SK-N-SH (cell line): ENCODE data around the gene TCF12. TPM values are rescaled to one million over a fixed set of nuclear protein-coding genes. Genes with fewer than 3 reads are reported as not detected.

ENCODE experiments used
- CTCF ChIA-PET: fragments of 300-600, 350-600 bp; formaldehyde crosslinking; extraction: SDS; loops from one replicate; lab custom pipeline; 2021; lab: Yijun Ruan, JAX
- POLR2A ChIA-PET: fragments of 350-600 bp; sonication (Branson Sonifier 250); formaldehyde crosslinking; extraction: SDS; loops from one replicate; lab custom pipeline; 2020; ENCODE audit warnings: antibody characterized with exemption, inconsistent platforms; lab: Yijun Ruan, JAX
- DNase-seq: peaks from one replicate; pipeline ENCODE4 v3.0.0; 2012
- H2AFZ ChIP-seq: fragments of 200-600 bp; sonication (generic); 2 replicates; pipeline ENCODE4 v1.8.1; 2016; ENCODE audit warnings: antibody characterized with exemption, mild to moderate bottlenecking, low read depth
- H3F3A ChIP-seq: fragments of 200-600 bp; sonication (generic); replicated peaks from 2 replicates; pipeline ENCODE3; 2016; ENCODE audit warnings: antibody characterized with exemption, mild to moderate bottlenecking; ENCODE audit not compliant: insufficient read depth
- H3K27ac ChIP-seq, 2 experiments: fragments of 200-500 bp in 1 of 2; fragments of 200-600 bp in 1 of 2; sonication (Bioruptor generic) in 1 of 2; sonication (generic), shearing (Covaris generic) in 1 of 2; 2 replicates each; pipeline versions ENCODE4 v1.5.1 to v1.6.1; 2014 to 2016; ENCODE audit warnings: low read depth in 2 of 2, inconsistent platforms in 1 of 2, low read length in 1 of 2, mild to moderate bottlenecking in 1 of 2, mixed read lengths in 1 of 2
- H3K27me3 ChIP-seq: fragments of 200-600 bp; sonication (generic), shearing (Covaris generic); 2 replicates; pipeline ENCODE4 v1.6.1; 2016; ENCODE audit warnings: mixed run types; ENCODE audit not compliant: insufficient read depth
- H3K36me3 ChIP-seq, 2 experiments: fragments of 200-500 bp in 1 of 2; fragments of 200-600 bp in 1 of 2; sonication (Bioruptor generic) in 1 of 2; sonication (generic) in 1 of 2; replicated peaks in 1 of 2; 2 replicates each; pipeline versions ENCODE3 to v1.5.1; 2014 to 2016; ENCODE audit warnings: low read length in 1 of 2, mild to moderate bottlenecking in 1 of 2; ENCODE audit not compliant: insufficient read depth in 2 of 2, control insufficient read depth in 1 of 2
- H3K4me1 ChIP-seq, 2 experiments: fragments of 200-500 bp in 1 of 2; fragments of 200-600 bp in 1 of 2; sonication (Bioruptor generic) in 1 of 2; sonication (generic), shearing (Covaris generic) in 1 of 2; 2 replicates each; pipeline versions ENCODE4 v1.5.1 to v1.6.1; 2014 to 2016; ENCODE audit warnings: low read depth in 1 of 2, low read length in 1 of 2, mixed run types in 1 of 2; ENCODE audit not compliant: insufficient read depth in 2 of 2, control insufficient read depth in 1 of 2
- H3K4me2 ChIP-seq: fragments of 200-600 bp; sonication (generic), shearing (Covaris generic); 2 replicates; pipeline ENCODE4 v1.6.1; 2017; ENCODE audit warnings: mixed run types
- H3K4me3 ChIP-seq, 2 experiments: fragments of 200-500 bp in 1 of 2; fragments of 200-600 bp in 1 of 2; sonication (Bioruptor generic) in 1 of 2; sonication (generic), shearing (Covaris generic) in 1 of 2; 2 replicates each; pipeline versions ENCODE4 v1.5.1 to v1.8.1; 2014 to 2016; ENCODE audit warnings: low read depth in 2 of 2, inconsistent platforms in 1 of 2, low read length in 1 of 2, mild to moderate bottlenecking in 1 of 2, mixed read lengths in 1 of 2, moderate library complexity in 1 of 2
- H3K79me2 ChIP-seq: fragments of 200-600 bp; sonication (generic); 2 replicates; pipeline ENCODE4 v1.8.1; 2017; ENCODE audit warnings: mild to moderate bottlenecking; ENCODE audit not compliant: insufficient read depth
- H3K9ac ChIP-seq: fragments of 200-600 bp; sonication (generic); 2 replicates; pipeline ENCODE4 v1.6.1; 2017; ENCODE audit warnings: mixed run types
- H3K9me2 ChIP-seq: fragments of 200-600 bp; sonication (generic); 2 replicates; pipeline ENCODE4 v1.6.1; 2017; ENCODE audit warnings: mixed run types
- H3K9me3 ChIP-seq: fragments of 200-600 bp; sonication (generic); 2 replicates; pipeline ENCODE4 v1.6.1; 2017; ENCODE audit warnings: mixed run types, mild to moderate bottlenecking, moderate library complexity
- H4K20me1 ChIP-seq: fragments of 200-600 bp; sonication (generic); 2 replicates; pipeline ENCODE4 v1.6.1; 2017; ENCODE audit warnings: mild to moderate bottlenecking, mixed run types; ENCODE audit not compliant: insufficient read depth
- CHD2 ChIP-seq: fragments of 150-350 bp; IDR thresholded peaks from 2 replicates; pipeline ENCODE4 v1.6.1; 2018; ENCODE audit warnings: low read length; ENCODE audit not compliant: partially characterized antibody
- EP300 ChIP-seq, 2 experiments: IDR thresholded peaks; 2 replicates each; pipeline versions ENCODE4 v1.4.0 to v1.6.1; 2012; ENCODE audit warnings: borderline replicate concordance in 1 of 2, low read depth in 1 of 2, low read length in 1 of 2
- FOSL2 ChIP-seq: IDR thresholded peaks from 2 replicates; pipeline ENCODE4 v1.4.0; 2012; ENCODE audit warnings: low read depth, mild to moderate bottlenecking, moderate library complexity, borderline replicate concordance
- JUND ChIP-seq: IDR thresholded peaks from 2 replicates; pipeline ENCODE4 v1.4.0; 2012
- MXI1 ChIP-seq: IDR thresholded peaks from 2 replicates; pipeline ENCODE4 v1.6.1; 2012; ENCODE audit warnings: mild to moderate bottlenecking, low read depth, low read length, improper control_type of control experiment
- POLR2AphosphoS5 ChIP-seq: IDR thresholded peaks from 2 replicates; pipeline ENCODE4 v1.6.1; 2012; ENCODE audit warnings: low read depth, low read length
- RCOR1 ChIP-seq: fragments of 150-350 bp; IDR thresholded peaks from 2 replicates; pipeline ENCODE4 v1.6.1; 2017; ENCODE audit warnings: antibody characterized with exemption, low read length
- SIN3A ChIP-seq: IDR thresholded peaks from 2 replicates; pipeline ENCODE4 v1.6.1; 2012; ENCODE audit warnings: low read depth, mild to moderate bottlenecking, low read length, moderate library complexity, borderline replicate concordance
- TCF12 ChIP-seq: IDR thresholded peaks from 2 replicates; pipeline ENCODE4 v1.4.0; 2012
- WGBS: methylation state at CpG from one replicate; pipeline ENCODE4 v1.1.6; 2017; ENCODE audit warnings: low lambda C conversion rate; 5-methylcytosine and 5-hydroxymethylcytosine counted together
- polyA plus RNA-seq, 3 experiments: library from polyadenylated mRNA; depleted of rRNA; stranded (reverse); fragments of >200 nt; gene quantifications; 2 replicates each; pipeline ENCODE4 v1.2.3, GENCODE V29; 2012
- TF ChIP-seq, protein P1 (sequence below): IDR thresholded peaks from 2 replicates; pipeline ENCODE4 v1.4.0; 2012; ENCODE audit warnings: low read depth
- TF ChIP-seq, protein P2 (sequence below): IDR thresholded peaks from 2 replicates; pipeline ENCODE4 v1.4.0; 2012; ENCODE audit warnings: low read depth, borderline replicate concordance
- TF ChIP-seq, protein P3 (sequence below): fragments of 200-600 bp; sonication (generic); IDR thresholded peaks from 2 replicates; pipeline ENCODE4 v1.6.1; 2017; ENCODE audit warnings: antibody characterized with exemption, mild to moderate bottlenecking, moderate library complexity

Gene TCF12
- polyA plus RNA-seq, 1 of the 3 experiments (the other 2 are of a cell fraction) = 49.6 TPM

DNA sequence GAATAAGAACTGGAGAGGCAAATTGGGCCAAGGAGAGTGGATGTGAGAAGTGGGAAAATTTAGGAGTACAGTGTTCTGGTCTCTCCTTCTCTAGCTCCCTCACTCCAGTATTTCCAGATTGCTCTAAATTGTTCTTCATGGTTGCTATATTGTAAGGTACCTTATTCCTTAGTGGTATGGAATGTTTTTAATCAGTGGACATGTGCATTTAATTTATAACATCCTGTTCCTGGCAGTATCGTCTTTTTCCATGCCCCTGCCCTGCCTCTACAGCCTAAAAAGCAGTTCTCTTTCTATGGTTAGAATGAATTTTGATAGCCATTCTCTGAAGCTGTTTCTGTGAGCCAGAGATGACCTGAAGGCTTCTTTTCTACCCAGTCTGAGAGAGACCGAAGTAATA, 180.5 kb downstream of the TCF12 start:
- no peaks in the 10 kb centered on the region for H3K9me2 ChIP-seq
- H3K27ac ChIP-seq = peak overlapping the region; percentile 53 to 93
- peak; percentile 32 for DNase-seq
- H3K4me1 ChIP-seq = peaks cover 0 to 3% of the 10 kb centered on the region in 2 experiments; a peak in 1 of 4 replicates
- H3K79me2 ChIP-seq = peaks cover 51% of the 10 kb centered on the region
- no peaks in the 10 kb centered on the region for H3K9me3 ChIP-seq
- peaks cover 5 to 18% of the 10 kb centered on the region in 2 experiments for H3K36me3 ChIP-seq
- no peak overlapping the region for H3K4me2 ChIP-seq
- no peaks in the 10 kb centered on the region for H4K20me1 ChIP-seq
- H3K9ac ChIP-seq = no peak overlapping the region
- CTCF ChIA-PET = interaction anchor here (1.7 kb wide), 1 partner anchor 14 kb away, joined by 4 read pairs; no protein-coding TSS in a partner anchor
- TF ChIP-seq MXI1 = no peak
- no peak for TF ChIP-seq JUND
- peak; percentile 38; the same call in 1 of the 2 replicates for TF ChIP-seq RCOR1
- TF ChIP-seq POLR2AphosphoS5 = peak; percentile 39; the same call in 1 of the 2 replicates
- peak; percentile 93 for TF ChIP-seq TCF12
- 0 out of 4 replicates have a peak, but pooled peaks of 1 of the 2 experiments have one; percentile 20 for TF ChIP-seq EP300 (IDR thresholded peaks at IDR 0.05; ENCODE audit: borderline replicate concordance in 1 of 2, low read depth in 1 of 2, low read length in 1 of 2)
- TF ChIP-seq, protein P1, sequence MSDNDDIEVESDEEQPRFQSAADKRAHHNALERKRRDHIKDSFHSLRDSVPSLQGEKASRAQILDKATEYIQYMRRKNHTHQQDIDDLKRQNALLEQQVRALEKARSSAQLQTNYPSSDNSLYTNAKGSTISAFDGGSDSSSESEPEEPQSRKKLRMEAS = no peak
- TF ChIP-seq, all 33 proteins: peak for 4
- 54% methylated on average over 2 of the region's 2 CpGs for WGBS
- no peak overlapping the region for H3K4me3 ChIP-seq
- peaks cover 8% of the 10 kb centered on the region for H3F3A ChIP-seq
- no peaks in the 10 kb centered on the region for H3K27me3 ChIP-seq
- no peak overlapping the region for H2AFZ ChIP-seq
- POLR2A ChIA-PET = no interaction called here

DNA sequence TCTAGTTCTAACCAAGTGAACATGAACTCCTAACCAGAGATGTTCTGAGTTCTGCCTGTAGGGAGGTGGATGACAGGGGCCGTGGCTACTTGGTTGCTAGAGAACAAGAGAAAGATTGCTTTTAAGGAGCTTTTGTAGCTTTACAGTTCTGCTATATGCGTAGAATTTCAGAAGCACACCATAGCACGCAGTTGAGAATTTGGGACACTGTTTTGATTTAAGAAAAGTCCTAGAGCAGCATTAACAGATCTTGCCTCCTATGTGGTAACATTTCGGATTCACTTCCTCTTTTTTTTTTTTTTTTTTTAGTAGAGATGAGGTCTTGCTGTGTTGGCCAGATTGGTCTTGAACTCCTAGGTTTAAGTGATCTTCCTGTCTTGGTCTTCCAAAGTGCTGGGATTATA, 181.7 kb downstream of the TCF12 start:
- H3K9me3 ChIP-seq = no peaks in the 10 kb centered on the region
- H3K9me2 ChIP-seq = no peaks in the 10 kb centered on the region
- peaks cover 0 to 3% of the 10 kb centered on the region in 2 experiments; a peak in 1 of 4 replicates for H3K4me1 ChIP-seq
- H3K4me3 ChIP-seq = no peak overlapping the region
- H3K36me3 ChIP-seq = peaks cover 2 to 10% of the 10 kb centered on the region in 2 experiments
- H3K27ac ChIP-seq = no peak overlapping the region; a peak in 1 of 4 replicates
- peaks cover 57% of the 10 kb centered on the region for H3K79me2 ChIP-seq
- no peak overlapping the region for H3K9ac ChIP-seq
- no peak overlapping the region for H3K4me2 ChIP-seq
- H4K20me1 ChIP-seq = no peaks in the 10 kb centered on the region
- no peak for TF ChIP-seq CHD2
- TF ChIP-seq POLR2AphosphoS5 = no peak
- no peak for TF ChIP-seq MXI1
- TF ChIP-seq SIN3A = no peak
- no peak for TF ChIP-seq FOSL2
- TF ChIP-seq, protein P2, sequence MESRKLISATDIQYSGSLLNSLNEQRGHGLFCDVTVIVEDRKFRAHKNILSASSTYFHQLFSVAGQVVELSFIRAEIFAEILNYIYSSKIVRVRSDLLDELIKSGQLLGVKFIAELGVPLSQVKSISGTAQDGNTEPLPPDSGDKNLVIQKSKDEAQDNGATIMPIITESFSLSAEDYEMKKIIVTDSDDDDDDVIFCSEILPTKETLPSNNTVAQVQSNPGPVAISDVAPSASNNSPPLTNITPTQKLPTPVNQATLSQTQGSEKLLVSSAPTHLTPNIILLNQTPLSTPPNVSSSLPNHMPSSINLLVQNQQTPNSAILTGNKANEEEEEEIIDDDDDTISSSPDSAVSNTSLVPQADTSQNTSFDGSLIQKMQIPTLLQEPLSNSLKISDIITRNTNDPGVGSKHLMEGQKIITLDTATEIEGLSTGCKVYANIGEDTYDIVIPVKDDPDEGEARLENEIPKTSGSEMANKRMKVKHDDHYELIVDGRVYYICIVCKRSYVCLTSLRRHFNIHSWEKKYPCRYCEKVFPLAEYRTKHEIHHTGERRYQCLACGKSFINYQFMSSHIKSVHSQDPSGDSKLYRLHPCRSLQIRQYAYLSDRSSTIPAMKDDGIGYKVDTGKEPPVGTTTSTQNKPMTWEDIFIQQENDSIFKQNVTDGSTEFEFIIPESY = no peak
- TF ChIP-seq, protein P3, sequence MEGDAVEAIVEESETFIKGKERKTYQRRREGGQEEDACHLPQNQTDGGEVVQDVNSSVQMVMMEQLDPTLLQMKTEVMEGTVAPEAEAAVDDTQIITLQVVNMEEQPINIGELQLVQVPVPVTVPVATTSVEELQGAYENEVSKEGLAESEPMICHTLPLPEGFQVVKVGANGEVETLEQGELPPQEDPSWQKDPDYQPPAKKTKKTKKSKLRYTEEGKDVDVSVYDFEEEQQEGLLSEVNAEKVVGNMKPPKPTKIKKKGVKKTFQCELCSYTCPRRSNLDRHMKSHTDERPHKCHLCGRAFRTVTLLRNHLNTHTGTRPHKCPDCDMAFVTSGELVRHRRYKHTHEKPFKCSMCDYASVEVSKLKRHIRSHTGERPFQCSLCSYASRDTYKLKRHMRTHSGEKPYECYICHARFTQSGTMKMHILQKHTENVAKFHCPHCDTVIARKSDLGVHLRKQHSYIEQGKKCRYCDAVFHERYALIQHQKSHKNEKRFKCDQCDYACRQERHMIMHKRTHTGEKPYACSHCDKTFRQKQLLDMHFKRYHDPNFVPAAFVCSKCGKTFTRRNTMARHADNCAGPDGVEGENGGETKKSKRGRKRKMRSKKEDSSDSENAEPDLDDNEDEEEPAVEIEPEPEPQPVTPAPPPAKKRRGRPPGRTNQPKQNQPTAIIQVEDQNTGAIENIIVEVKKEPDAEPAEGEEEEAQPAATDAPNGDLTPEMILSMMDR = no peak
- 88% methylated on average over 4 of the region's 4 CpGs for WGBS
- no peak for DNase-seq
- ChIA-PET POLR2A (no interaction called here), CTCF (interaction anchor here (1.7 kb wide), 1 partner anchor 13 kb away, joined by 4 read pairs; no protein-coding TSS in a partner anchor)
- H3F3A ChIP-seq = peaks cover 8% of the 10 kb centered on the region
- H3K27me3 ChIP-seq = no peaks in the 10 kb centered on the region
- no peak overlapping the region for H2AFZ ChIP-seq
